Adrenal gland (tissue), 5 donors: ENCODE measurements around the gene CAB39L.

Experiments
- POLR2A ChIP-seq, 2 donors: fragments of 450-650 bp; IDR thresholded peaks; one replicate each; pipeline ENCODE4 v1.6.1; 2017; ENCODE audit warnings: antibody characterized with exemption in 2 of 2, mild to moderate bottlenecking in 2 of 2, moderate library complexity in 1 of 2
- TF ChIP-seq, protein P1 (sequence below), 6 experiments: fragments of 450-650 bp in 4 of 6; fragments of 200-600 bp in 2 of 6; sonication (generic) in 1 of 6; IDR thresholded peaks; 1 replicate in 5 of 6; 2 replicates in 1 of 6; pipeline versions ENCODE4 v1.5.1 to v1.8.0; 2016 to 2021; ENCODE audit warnings: antibody characterized with exemption in 6 of 6, mild to moderate bottlenecking in 2 of 6, moderate library complexity in 1 of 6
- donor health status: DM: no; HTN: no; CAD: no.

DNA sequence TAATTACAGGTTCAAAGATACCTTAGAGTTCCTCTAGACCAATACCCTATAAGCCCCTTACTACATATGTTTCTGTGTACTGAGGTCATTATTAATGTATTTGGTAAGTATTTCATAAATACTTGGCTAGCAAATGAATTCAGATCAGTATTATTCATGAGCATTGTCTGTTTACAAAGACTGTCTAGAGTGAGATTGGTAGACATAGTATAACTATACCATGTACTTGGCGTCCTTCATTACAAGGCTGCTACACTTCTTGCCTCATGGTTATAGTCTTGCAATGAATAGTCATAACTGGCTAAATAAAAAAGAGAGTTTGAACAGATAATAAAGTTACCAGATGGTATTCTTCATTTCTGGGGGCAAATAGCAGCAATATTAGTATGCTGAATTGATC, 12.3 kb upstream of the CAB39L start:
- TF ChIP-seq, protein P1, sequence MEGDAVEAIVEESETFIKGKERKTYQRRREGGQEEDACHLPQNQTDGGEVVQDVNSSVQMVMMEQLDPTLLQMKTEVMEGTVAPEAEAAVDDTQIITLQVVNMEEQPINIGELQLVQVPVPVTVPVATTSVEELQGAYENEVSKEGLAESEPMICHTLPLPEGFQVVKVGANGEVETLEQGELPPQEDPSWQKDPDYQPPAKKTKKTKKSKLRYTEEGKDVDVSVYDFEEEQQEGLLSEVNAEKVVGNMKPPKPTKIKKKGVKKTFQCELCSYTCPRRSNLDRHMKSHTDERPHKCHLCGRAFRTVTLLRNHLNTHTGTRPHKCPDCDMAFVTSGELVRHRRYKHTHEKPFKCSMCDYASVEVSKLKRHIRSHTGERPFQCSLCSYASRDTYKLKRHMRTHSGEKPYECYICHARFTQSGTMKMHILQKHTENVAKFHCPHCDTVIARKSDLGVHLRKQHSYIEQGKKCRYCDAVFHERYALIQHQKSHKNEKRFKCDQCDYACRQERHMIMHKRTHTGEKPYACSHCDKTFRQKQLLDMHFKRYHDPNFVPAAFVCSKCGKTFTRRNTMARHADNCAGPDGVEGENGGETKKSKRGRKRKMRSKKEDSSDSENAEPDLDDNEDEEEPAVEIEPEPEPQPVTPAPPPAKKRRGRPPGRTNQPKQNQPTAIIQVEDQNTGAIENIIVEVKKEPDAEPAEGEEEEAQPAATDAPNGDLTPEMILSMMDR (IDR thresholded peaks at IDR 0.05) = no peak
- no peak for TF ChIP-seq POLR2A (IDR thresholded peaks at IDR 0.05)
